GM18520 (cell line): Measurements from ENCODE around the gene OR10H1.
"Not testable (repeated sequence)": the region's sequence is repeated elsewhere in the genome, so short reads cannot be mapped to it uniquely, and the experiment has no call there.

Source experiments
- ATAC-seq: cut with Tn5 transposase; IDR thresholded peaks from one replicate; pipeline ENCODE4 v1.9.1; 2021; ENCODE audit not compliant: unreplicated experiment

OR10H1 gene

GRCh38 chr19:15828611-15829305 is 13.3 kb upstream of the OR10H1 start:
- ATAC-seq, result not testable (repeated sequence)

DNA sequence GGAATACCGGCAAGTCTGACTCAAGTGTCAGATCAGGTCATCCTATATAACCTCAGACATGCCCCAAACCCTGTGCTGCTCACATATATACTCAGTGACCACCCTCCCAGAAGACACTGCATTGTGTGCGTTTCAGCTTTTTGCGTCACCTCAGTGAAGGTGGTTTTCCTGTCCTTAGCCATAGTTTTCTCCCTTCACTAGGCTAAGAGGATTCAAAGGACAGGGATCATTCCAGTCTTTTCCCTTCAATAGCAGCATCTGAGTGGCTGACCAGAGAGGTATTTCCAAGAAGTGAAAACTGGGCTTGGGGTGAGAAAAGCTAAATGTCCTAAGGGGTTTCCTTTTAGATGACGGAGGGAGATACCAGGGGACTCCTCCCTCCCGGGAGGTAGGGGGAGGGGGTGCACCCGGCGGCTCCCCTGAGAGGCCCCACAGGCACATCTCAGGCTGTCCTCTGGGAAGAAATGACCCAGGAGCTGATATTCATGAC is 12.7 kb upstream of the OR10H1 start:
- ATAC-seq, result no peak

- ATAC-seq, result no peak
Observed at GRCh38 chr19:15825753-15826152, 10.3 kb upstream of the OR10H1 start.

- no peak for ATAC-seq
Observed at GRCh38 chr19:15820646-15821045, 5.2 kb upstream of the OR10H1 start.

DNA sequence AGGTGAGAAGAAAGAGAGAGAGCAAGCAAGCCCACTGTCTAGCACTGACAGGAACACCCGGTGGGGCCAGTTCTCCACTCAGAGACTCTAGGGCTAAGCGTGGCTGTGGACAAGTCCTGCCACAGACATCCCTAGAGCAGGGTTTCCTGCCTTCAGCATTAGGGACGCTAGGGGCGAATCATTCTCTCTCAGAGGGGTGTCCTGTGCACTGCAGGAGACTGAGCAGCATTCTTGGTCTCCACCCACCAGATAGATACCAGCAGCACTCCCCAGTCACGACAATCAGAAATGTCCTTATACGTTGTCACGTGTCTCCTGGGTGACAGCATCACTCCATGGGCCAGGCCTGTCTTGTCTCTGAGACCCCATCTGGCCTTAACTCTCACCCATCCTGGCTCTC is 1.5 kb downstream of the OR10H1 start:
- ATAC-seq, result no peak

- no peak for ATAC-seq
Observed at GRCh38 chr19:15812060-15812722, 3.3 kb downstream of the OR10H1 start.

DNA sequence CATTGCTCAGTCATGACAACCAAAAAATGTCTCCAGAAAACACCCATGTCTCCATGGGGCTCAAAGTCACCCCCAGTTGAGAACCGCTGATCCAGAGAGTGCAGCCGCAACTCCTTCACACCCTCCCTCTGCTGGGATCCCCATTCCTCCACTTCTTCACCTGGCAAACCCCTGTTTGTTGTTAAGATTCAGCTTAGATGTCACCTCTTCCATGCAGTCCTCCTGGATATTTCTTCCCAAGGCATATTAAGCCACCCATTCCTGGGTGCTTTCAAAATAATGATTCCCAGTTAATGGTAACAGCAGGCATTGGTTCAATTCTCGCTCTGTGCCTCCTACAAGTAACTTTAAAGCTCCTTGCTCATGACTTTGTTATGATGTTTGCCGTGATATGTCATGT is 4.0 kb downstream of the OR10H1 start:
- no peak for ATAC-seq

DNA sequence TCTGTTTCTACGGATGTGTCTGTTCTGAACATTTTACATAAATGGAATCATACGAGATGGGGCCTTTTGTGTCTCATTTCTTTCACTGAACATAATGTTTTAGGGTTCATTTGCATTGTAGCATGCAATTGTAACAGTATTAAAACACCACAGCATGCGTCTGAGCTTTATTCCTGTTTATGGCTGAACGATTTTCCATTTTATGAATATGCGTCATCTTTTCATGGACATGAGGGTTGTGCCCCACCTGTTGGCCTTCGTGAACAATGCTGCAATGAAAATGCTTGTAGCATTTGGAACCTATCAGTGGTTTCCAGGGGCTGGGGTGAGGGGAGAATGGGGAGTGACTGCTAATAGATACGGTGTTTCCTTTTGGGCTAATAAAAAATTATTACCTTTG is 5.1 kb downstream of the OR10H1 start:
- no peak for ATAC-seq

DNA sequence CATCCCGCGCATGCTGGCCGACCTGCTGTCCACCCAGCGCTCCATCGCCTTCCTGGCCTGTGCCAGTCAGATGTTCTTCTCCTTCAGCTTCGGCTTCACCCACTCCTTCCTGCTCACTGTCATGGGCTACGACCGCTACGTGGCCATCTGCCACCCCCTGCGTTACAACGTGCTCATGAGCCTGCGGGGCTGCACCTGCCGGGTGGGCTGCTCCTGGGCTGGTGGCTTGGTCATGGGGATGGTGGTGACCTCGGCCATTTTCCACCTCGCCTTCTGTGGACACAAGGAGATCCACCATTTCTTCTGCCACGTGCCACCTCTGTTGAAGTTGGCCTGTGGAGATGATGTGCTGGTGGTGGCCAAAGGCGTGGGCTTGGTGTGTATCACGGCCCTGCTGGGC is 21.2 kb downstream of the OR10H1 start:
- ATAC-seq, result not testable (repeated sequence)

- no peak for ATAC-seq
Observed at GRCh38 chr19:15790096-15790495, 25.4 kb downstream of the OR10H1 start.

GRCh38 chr19:15788594-15789270 is 26.7 kb downstream of the OR10H1 start:
- no peak for ATAC-seq

DNA sequence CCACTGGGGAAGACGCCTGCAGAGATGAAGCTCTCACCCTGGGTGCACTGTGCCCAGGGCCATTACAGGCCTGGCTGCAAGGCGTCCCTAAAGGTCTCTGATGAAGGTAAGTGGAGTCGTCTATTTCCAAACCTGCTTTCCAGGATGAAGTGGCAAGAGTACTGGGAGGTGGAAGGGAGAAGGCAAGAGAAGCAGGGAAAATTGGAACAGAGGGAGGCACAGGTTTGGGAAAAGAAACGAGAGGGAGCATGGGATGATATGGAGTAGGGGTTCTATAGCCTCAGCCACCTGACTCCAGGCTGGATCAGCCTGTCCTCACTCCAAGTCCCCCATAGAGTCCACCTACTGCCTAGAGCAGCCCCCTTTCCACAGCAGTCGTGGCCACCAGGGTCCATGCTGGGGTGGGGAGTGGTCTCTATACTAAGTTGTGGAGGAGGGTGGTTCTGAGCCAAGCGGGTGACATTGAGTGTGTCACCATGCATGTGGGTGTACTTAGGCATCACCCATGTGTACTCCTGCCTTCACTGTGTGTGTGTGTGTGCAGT is 27.8 kb downstream of the OR10H1 start, which contains the start of gene OR10H5:
OR10H5 (plus strand) TSS at position 51 of the 545 bp plus-strand sequence. CDS start 6,388 bp downstream, outside the sequence.
- no peak for ATAC-seq

- ATAC-seq, result not testable (repeated sequence)
Observed at GRCh38 chr19:15782896-15783295, 32.6 kb downstream of the OR10H1 start.

GRCh38 chr19:15782211-15782610 is 33.3 kb downstream of the OR10H1 start:
- no peak for ATAC-seq

DNA sequence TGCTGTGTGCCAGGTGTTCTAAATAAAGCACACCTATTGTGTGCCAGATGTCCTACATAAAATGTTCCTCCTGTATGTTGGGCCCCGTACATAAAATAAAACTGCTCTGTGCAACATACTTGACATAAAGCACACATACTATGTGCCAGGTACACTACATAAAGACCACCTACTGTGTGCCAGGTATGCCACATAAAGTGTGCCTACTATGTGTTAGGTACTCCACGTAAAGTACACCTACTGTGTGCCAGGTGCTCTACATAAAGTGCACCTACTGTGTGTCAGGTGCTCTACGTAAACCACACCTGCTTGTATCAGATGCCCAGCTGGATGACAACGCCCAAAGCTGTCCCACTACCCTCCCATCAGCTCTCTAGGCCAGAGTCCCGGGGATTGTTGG is 33.8 kb downstream of the OR10H1 start:
- no peak for ATAC-seq

DNA sequence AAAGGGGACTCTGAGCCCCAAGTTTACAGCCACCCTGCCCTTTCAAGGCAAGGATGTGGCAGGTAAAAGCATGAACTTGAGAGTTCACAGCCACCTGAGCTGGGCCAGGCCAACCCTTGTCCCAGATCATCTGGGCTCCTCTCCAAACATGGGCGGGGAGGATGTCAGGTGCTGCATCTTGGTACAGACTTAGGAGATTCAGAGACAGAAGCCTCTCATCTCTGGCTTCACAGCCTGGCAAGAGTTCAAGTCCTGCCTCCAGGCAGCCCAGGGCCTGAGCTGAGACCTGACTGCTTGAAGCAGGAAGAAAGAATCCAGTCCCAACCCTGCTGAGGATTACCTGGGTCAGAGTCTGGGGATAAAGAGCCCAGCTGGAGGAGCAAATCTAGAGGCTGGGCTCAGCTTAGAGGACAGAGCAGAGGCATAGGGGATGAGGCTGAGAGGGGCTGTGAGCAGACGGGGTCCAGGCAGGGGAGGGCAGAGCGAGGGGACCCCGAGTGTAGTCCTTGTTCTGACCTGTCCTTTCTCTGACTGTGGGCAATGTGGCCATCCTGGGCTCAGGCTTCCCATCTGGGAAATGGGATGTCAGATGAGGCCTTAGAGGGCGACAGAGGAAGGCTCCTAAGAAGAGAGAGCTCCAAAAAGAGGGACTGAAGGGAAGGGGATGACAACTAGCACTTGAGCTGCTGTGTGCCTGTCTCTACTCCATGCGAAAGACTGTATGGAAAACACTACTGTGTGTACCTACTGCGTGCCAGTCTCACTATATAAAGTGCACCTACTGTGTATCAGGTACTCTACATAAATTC is 34.6 kb downstream of the OR10H1 start:
- no peak for ATAC-seq

- no peak for ATAC-seq
Observed at GRCh38 chr19:15779756-15780476, 35.5 kb downstream of the OR10H1 start.

DNA sequence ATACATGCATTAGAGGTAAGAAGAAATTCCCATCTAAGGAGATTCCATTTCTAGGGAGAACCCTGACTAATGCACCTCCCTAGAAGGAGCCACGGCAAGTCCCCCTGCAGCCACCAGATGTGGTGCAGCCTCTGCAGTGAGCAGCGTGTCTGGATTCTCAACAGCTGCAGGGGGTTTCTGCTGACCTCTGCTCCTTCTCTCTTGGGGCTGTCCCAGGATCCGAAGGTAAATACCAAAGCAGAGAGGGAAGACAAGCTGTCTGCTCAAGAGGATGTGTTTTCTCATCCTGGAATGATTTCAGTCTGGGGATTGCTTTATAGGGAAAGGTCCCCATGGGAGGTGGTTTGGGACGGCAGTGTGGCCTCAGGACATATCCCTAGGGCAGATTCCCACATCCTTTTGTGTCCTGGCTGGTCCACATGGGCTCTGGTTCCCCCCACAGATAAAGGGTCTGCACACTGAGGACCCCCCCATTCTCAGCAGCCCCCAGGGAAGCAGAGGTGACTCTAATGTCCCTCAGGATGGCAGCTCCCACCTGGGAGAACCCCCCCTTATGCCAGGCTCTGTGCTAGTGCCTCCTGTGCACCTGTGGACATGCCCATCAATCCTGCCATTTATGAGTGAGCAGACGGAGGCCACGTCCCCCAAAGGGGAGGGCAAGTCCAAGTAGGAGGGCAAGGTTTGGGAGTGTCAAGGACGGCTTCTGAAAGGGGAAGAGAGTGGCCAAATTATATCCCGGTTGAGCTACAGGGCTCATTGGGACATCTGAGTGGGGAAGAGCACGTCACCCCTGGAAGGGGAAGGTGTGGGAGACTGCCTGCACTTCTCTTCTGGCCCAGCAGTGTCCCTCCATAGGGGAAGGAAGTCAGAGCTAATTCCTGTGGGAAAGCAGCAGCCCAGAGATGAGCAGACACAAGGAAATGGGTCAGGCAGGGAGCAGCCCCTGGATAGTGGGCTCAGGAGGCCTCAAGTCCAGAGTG is 38.2 kb downstream of the OR10H1 start:
- ATAC-seq, result no peak

DNA sequence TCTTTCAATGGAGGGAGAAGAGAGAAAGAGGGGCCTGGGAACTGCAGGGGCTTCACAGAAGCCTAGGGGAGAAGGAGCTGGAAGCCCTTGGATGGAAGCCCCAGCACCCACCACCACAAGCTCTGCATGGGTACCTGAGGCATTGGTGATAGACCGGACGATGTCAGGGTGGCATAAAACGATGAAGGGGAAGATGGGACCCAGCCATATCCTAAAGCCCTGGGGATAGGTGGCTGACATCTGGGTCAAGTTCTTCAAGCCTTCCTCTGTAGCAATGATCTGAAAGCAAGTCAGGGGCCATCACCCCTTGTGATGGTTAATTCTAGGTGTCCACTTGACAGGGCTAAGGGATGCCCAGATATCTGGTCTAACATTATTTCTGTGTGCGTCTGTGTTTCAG is 39.2 kb downstream of the OR10H1 start:
- ATAC-seq, result no peak
